Measurements from ENCODE around the gene KRTAP4-6. TPM values are rescaled to one million over a fixed set of nuclear protein-coding genes. Genes with fewer than 3 reads are reported as not detected.

The KRTAP4-6 gene
- total RNA-seq, 1 donor from 2014 or later, result not detected

DNA sequence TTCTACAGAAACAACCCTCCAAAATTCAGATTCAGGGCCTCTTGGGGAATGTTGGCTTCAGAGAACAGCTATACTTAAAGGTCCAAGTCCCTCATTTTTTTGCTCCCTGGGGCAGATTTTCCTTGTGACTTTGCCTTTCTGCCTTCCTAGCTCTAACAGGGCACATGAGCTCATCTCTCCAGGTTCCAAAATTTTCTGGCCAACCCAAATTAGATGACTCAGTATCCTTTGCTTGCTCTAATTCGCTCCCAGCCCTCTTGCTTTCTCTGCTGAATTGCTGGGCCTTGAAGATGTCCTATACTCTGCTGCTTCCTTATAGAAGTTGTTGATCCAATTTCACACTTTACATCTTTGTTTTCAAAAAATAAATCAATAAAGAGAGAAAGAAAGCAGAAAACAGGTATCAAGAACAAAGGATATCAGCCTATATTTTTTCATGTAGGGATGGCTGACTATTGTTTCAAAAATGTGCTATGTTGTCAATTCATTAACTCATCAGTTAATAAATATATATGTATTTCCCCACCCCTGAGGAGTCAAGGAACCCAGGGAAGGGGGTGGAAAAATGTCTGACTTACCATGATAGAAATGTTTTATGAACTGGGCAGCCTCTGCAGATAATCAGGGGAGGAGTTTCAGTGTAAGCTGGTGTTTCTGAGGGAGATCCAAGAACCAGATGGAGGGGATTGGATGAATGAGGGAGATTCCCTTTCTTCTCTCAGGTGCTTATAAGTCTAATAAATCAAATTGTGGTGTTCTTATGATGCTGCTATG lies 38.7 kb upstream of the KRTAP4-6 start:
- TF ChIP-seq CTCF (IDR thresholded peaks at IDR 0.05), result no peak
- H3K27ac Mint-ChIP-seq (ENCODE audit: unreplicated experiment), result no peak overlapping the region
- DNase-seq (ENCODE audit: low spot score), result no peak

GRCh38 chr17:41178341-41178740 lies 38.0 kb upstream of the KRTAP4-6 start:
- no peaks in the 10 kb centered on the region for H3K9me3 Mint-ChIP-seq (ENCODE audit: low read depth)
- no peaks in the 10 kb centered on the region for H3K36me3 Mint-ChIP-seq (ENCODE audit: low read depth)
- H3K4me1 Mint-ChIP-seq (ENCODE audit: low read depth), result no peaks in the 10 kb centered on the region
- peaks cover 3% of the 10 kb centered on the region for H3K27me3 Mint-ChIP-seq (ENCODE audit: low read depth)
- no peak for DNase-seq (ENCODE audit: low spot score)
- no peak overlapping the region for H3K4me3 Mint-ChIP-seq (ENCODE audit: unreplicated experiment)
- H3K27ac Mint-ChIP-seq (ENCODE audit: unreplicated experiment), result no peak overlapping the region
- no peak for TF ChIP-seq CTCF (IDR thresholded peaks at IDR 0.05)

More for the DNA sequence above, 38.7 kb upstream of the KRTAP4-6 start:
- Mint-ChIP-seq H3K4me1 (ENCODE audit: low read depth) (no peaks in the 10 kb centered on the region), H3K36me3 (ENCODE audit: low read depth) (no peaks in the 10 kb centered on the region), H3K27me3 (ENCODE audit: low read depth) (peaks cover 4% of the 10 kb centered on the region), H3K4me3 (ENCODE audit: unreplicated experiment) (no peak overlapping the region), H3K9me3 (ENCODE audit: low read depth) (no peaks in the 10 kb centered on the region)

DNA sequence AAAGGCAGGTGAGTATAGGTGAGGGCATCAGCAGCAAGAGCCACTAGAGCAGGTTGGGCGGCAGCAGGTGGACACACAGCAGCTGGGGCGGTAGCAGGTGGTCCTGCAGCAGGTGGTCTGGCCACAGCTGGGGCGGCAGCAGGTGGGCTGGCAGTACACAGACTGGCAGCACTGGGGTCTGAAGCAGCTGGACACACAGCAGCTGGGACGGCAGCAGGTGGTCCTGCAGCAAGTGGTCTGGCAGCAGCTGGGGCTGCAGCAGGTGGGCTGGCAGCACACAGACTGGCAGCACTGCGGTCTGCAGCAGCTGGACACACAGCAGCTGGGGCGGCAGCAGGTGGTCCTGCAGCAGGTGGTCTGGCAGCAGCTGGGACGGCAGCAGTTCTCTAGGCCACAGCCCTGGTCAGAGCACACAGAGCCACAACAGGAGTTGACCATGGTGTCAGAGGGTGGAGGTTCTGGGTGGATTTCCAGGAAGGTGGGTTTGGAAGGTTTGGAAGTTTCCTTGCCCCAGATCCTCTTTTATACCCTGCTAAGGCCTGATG lies 37.5 kb upstream of the KRTAP4-6 start, which contains the start of gene KRTAP4-2:
KRTAP4-2 (minus strand) TSS at position 495 of the 545 bp plus-strand sequence; CDS start at position 438, 57 bp downstream.
- peaks cover 3% of the 10 kb centered on the region for H3K27me3 Mint-ChIP-seq (ENCODE audit: low read depth)
- DNase-seq (ENCODE audit: low spot score), result no peak
- H3K4me3 Mint-ChIP-seq (ENCODE audit: unreplicated experiment), result no peak within 1 kb of the TSS
- no peak within 1 kb of the TSS for H3K27ac Mint-ChIP-seq (ENCODE audit: unreplicated experiment)
- H3K4me1 Mint-ChIP-seq (ENCODE audit: low read depth), result no peaks in the 10 kb centered on the region
- H3K36me3 Mint-ChIP-seq (ENCODE audit: low read depth), result no peaks in the 10 kb centered on the region
- no peaks in the 10 kb centered on the region for H3K9me3 Mint-ChIP-seq (ENCODE audit: low read depth)
- TF ChIP-seq CTCF (IDR thresholded peaks at IDR 0.05), result no peak

DNA sequence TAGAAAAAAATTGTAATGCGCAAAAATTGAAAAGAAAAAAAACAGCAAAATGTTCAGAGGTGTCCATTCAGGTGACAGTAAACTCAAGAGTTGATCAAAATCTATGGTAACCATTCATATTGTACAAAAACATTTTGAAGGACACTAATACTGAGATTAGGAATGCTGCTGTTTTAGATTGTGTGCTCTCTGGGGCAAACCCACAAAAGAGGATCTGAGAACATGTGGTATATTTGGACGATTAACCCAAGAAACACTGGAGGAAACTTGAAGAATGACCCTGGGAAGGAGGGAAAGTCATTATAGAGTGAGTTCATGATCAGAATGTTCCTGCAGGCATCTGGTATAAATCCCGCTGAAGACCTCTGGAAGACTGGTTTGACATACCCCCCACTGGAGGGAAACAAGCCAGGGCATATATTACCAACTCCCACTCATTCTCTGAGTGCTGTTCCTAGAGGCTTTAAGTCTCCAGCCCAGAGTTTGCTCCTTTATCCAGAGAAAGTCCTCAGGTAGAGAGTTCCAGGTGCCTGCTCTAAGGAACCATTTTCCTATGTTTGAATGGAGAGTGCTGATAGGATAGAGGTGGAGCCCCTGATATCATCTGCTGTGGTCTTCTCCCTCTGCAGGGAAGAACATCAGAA lies 36.5 kb upstream of the KRTAP4-6 start:
- no peak for TF ChIP-seq CTCF (IDR thresholded peaks at IDR 0.05)
- H3K36me3 Mint-ChIP-seq (ENCODE audit: low read depth), result no peaks in the 10 kb centered on the region

DNA sequence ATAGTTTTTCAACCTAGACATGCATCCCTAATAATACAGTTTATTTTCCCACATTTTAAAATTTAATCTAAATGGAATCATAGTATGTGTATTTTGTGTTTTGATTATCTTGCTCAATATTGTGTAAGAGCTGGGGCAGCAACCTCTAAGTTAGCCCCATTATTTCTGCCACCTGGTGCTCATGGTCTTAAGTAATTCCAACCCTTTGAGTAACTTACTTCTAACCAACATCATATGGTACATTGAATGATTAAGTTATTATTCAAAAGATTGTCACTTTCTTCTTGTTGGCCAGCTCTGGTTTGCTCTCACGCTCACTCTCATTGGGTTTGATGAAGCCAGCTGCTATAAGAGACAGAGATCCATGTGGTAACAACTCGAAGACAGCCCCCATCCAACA lies 31.5 kb upstream of the KRTAP4-6 start:
- H3K27me3 Mint-ChIP-seq (ENCODE audit: low read depth), result peaks cover 8% of the 10 kb centered on the region
- TF ChIP-seq CTCF (IDR thresholded peaks at IDR 0.05), result no peak
- H3K36me3 Mint-ChIP-seq (ENCODE audit: low read depth), result no peaks in the 10 kb centered on the region
- H3K4me3 Mint-ChIP-seq (ENCODE audit: unreplicated experiment), result no peak overlapping the region
- no peaks in the 10 kb centered on the region for H3K4me1 Mint-ChIP-seq (ENCODE audit: low read depth)
- no peak overlapping the region for H3K27ac Mint-ChIP-seq (ENCODE audit: unreplicated experiment)
- no peaks in the 10 kb centered on the region for H3K9me3 Mint-ChIP-seq (ENCODE audit: low read depth)
- DNase-seq (ENCODE audit: low spot score), result no peak

More for the DNA sequence above, 36.5 kb upstream of the KRTAP4-6 start:
- no peak overlapping the region for H3K4me3 Mint-ChIP-seq (ENCODE audit: unreplicated experiment)
- DNase-seq (ENCODE audit: low spot score), result no peak
- peaks cover 5% of the 10 kb centered on the region for H3K27me3 Mint-ChIP-seq (ENCODE audit: low read depth)
- no peaks in the 10 kb centered on the region for H3K4me1 Mint-ChIP-seq (ENCODE audit: low read depth)
- no peaks in the 10 kb centered on the region for H3K9me3 Mint-ChIP-seq (ENCODE audit: low read depth)
- H3K27ac Mint-ChIP-seq (ENCODE audit: unreplicated experiment), result no peak overlapping the region
